Chondrocyte (in vitro differentiated cells): Measurements from ENCODE around the gene L3MBTL3. TPM values are rescaled to one million over a fixed set of nuclear protein-coding genes. Genes with fewer than 3 reads are reported as not detected.
"Not testable (repeated sequence)": the region's sequence is repeated elsewhere in the genome, so short reads cannot be mapped to it uniquely, and the experiment has no call there.

Source experiments
- DNase-seq: peaks from one replicate; pipeline ENCODE4 v3.0.0; 2021; ENCODE audit warnings: mixed read lengths, low spot score
- H3K27ac Mint-ChIP-seq: one replicate; pipeline ENCODE4 v1.8.0; 2021; ENCODE audit warnings: mild to moderate bottlenecking, moderate library complexity, mixed read lengths; ENCODE audit not compliant: unreplicated experiment
- H3K27me3 Mint-ChIP-seq: 2 replicates; pipeline ENCODE4 v1.8.0; 2021; ENCODE audit warnings: low read depth, mixed read lengths
- H3K36me3 Mint-ChIP-seq: 2 replicates; pipeline ENCODE4 v1.8.0; 2021; ENCODE audit warnings: low read depth, mixed read lengths
- H3K4me1 Mint-ChIP-seq: 2 replicates; pipeline ENCODE4 v1.8.0; 2021; ENCODE audit warnings: low read depth, mild to moderate bottlenecking, mixed read lengths
- H3K4me3 Mint-ChIP-seq: one replicate; pipeline ENCODE4 v1.8.0; 2021; ENCODE audit warnings: mild to moderate bottlenecking, moderate library complexity, mixed read lengths; ENCODE audit not compliant: unreplicated experiment
- H3K9me3 Mint-ChIP-seq: 2 replicates; pipeline ENCODE4 v1.8.0; 2021; ENCODE audit warnings: low read depth, mixed read lengths
- total RNA-seq: library from RNA; stranded (reverse); gene quantifications from 3 replicates; pipeline ENCODE4 v1.2.1, GENCODE V29; 2021
- TF ChIP-seq, protein P1 (sequence below): fragments of 200-600 bp; sonication (generic); IDR thresholded peaks from 2 replicates; pipeline ENCODE4 v1.5.0; 2021; ENCODE audit warnings: antibody characterized with exemption, mild to moderate bottlenecking, moderate library complexity

L3MBTL3 gene
- total RNA-seq, 1 donor from 2014 or later = 15.4 TPM

DNA sequence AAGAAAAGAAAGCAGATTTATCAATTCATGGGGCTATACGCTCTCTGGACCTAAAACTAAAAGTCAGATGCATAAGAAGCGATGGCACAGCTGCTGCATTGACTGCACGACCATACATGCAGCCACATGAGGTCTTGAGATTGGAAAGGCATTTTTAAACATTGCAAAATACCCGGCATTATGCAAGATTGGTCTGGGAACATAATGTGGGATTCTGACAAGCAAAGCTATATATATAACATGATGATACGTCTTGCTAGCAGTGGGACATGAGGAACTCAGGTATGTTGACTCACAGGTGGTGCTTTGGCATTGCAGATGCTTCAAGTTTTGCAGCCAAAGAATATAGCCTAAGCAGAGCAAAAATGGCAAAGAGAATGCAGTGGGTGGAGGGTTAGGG is 149.3 kb downstream of the L3MBTL3 start:
- no peak for DNase-seq
- Mint-ChIP-seq H3K27me3 (peaks cover 8% of the 10 kb centered on the region), H3K4me3 (no peak overlapping the region), H3K4me1 (no peaks in the 10 kb centered on the region), H3K9me3 (peaks cover 24% of the 10 kb centered on the region), H3K36me3 (peaks cover 11% of the 10 kb centered on the region), H3K27ac (no peak overlapping the region)
- TF ChIP-seq, protein P1, sequence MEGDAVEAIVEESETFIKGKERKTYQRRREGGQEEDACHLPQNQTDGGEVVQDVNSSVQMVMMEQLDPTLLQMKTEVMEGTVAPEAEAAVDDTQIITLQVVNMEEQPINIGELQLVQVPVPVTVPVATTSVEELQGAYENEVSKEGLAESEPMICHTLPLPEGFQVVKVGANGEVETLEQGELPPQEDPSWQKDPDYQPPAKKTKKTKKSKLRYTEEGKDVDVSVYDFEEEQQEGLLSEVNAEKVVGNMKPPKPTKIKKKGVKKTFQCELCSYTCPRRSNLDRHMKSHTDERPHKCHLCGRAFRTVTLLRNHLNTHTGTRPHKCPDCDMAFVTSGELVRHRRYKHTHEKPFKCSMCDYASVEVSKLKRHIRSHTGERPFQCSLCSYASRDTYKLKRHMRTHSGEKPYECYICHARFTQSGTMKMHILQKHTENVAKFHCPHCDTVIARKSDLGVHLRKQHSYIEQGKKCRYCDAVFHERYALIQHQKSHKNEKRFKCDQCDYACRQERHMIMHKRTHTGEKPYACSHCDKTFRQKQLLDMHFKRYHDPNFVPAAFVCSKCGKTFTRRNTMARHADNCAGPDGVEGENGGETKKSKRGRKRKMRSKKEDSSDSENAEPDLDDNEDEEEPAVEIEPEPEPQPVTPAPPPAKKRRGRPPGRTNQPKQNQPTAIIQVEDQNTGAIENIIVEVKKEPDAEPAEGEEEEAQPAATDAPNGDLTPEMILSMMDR = no peak

- not testable (repeated sequence) for DNase-seq, H3K4me3 Mint-ChIP-seq, H3K4me1 Mint-ChIP-seq, H3K27ac Mint-ChIP-seq
- peaks cover 26% of the 10 kb centered on the region for H3K9me3 Mint-ChIP-seq
- peaks cover 15% of the 10 kb centered on the region for H3K36me3 Mint-ChIP-seq
- peaks cover 10% of the 10 kb centered on the region for H3K27me3 Mint-ChIP-seq
Measured at GRCh38 chr6:130170160-130170559, 151.8 kb downstream of the L3MBTL3 start.

GRCh38 chr6:130173377-130174004 is 155.1 kb downstream of the L3MBTL3 start:
- not testable (repeated sequence) for H3K4me3 Mint-ChIP-seq, H3K27ac Mint-ChIP-seq, DNase-seq, H3K27me3 Mint-ChIP-seq, H3K4me1 Mint-ChIP-seq
- H3K36me3 Mint-ChIP-seq = peaks cover 14% of the 10 kb centered on the region
- H3K9me3 Mint-ChIP-seq = peaks cover 24% of the 10 kb centered on the region

- peaks cover 5% of the 10 kb centered on the region for H3K27me3 Mint-ChIP-seq
- peaks cover 17% of the 10 kb centered on the region for H3K9me3 Mint-ChIP-seq
- H3K36me3 Mint-ChIP-seq = peaks cover 13% of the 10 kb centered on the region
- TF ChIP-seq, protein P1 = no peak
- no peak overlapping the region for H3K27ac Mint-ChIP-seq
- H3K4me1 Mint-ChIP-seq = peaks cover 9% of the 10 kb centered on the region
- no peak for DNase-seq
- H3K4me3 Mint-ChIP-seq = no peak overlapping the region
Measured at GRCh38 chr6:130176378-130176777, 158.0 kb downstream of the L3MBTL3 start.

DNA sequence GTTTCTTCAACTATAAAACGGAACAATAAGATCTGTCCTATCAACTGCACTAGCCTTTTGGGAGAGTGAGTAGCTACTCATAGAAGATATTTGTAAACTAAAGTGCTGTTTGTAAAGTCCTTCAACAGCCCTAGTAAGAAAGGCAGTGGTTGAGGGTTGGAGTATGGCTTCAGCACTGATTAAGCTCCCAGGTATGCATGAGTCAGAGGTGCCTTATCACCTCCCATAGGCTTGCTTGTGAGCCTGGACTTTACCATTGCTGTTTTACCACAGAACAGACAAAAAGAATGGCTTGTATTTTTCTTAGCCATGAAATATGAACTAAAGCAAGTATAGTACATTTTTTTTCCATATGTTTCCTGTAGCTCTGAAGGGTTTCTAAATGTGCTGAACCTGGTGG is 160.3 kb downstream of the L3MBTL3 start:
- TF ChIP-seq, protein P1 = no peak
- DNase-seq = no peak
- H3K27ac Mint-ChIP-seq = no peak overlapping the region
- H3K9me3 Mint-ChIP-seq = no peaks in the 10 kb centered on the region
- H3K27me3 Mint-ChIP-seq = no peaks in the 10 kb centered on the region
- peaks cover 9% of the 10 kb centered on the region for H3K4me1 Mint-ChIP-seq
- H3K4me3 Mint-ChIP-seq = no peak overlapping the region
- H3K36me3 Mint-ChIP-seq = no peaks in the 10 kb centered on the region

GRCh38 chr6:130182466-130182865 is 164.1 kb downstream of the L3MBTL3 start:
- Mint-ChIP-seq H3K4me1 (peaks cover 9% of the 10 kb centered on the region), H3K4me3 (no peak overlapping the region), H3K27ac (no peak overlapping the region), H3K9me3 (no peaks in the 10 kb centered on the region), H3K27me3 (no peaks in the 10 kb centered on the region), H3K36me3 (no peaks in the 10 kb centered on the region)
- TF ChIP-seq, protein P1 = no peak
- no peak for DNase-seq
